GM19239 (cell line): ENCODE results near the gene PIK3C2B.

Experiments
- DNase-seq: peaks from one replicate; pipeline ENCODE4 v3.0.0; 2011; ENCODE audit warnings: low spot score; ENCODE audit not compliant: insufficient read length
- FAIRE-seq: peaks from 2 replicates; lab custom pipeline; 2011; peaks lifted over from hg19 to GRCh38; lab: Jason Lieb, UNC

PIK3C2B gene

GRCh38 chr1:204464701-204465100 lies 29.9 kb downstream of the PIK3C2B start:
- DNase-seq (no peak), FAIRE-seq (peak; percentile 83)

- no peak for DNase-seq
- FAIRE-seq = no peak
Observed at GRCh38 chr1:204464187-204464631, 30.4 kb downstream of the PIK3C2B start.

GRCh38 chr1:204463125-204464060 lies 31.2 kb downstream of the PIK3C2B start:
- no peak for DNase-seq

GRCh38 chr1:204462229-204462561 lies 32.4 kb downstream of the PIK3C2B start:
- FAIRE-seq (no peak), DNase-seq (no peak)

More at GRCh38 chr1:204463125-204464060, 31.2 kb downstream of the PIK3C2B start:
- FAIRE-seq = no peak

- FAIRE-seq = peak; percentile 66
- peak; percentile 40 for DNase-seq
Observed at GRCh38 chr1:204461331-204462228, 33.0 kb downstream of the PIK3C2B start.

GRCh38 chr1:204460346-204460745 lies 34.3 kb downstream of the PIK3C2B start:
- FAIRE-seq (no peak), DNase-seq (no peak)

- DNase-seq = no peak
- FAIRE-seq = no peak
Observed at GRCh38 chr1:204459706-204460105, 34.9 kb downstream of the PIK3C2B start.

GRCh38 chr1:204457666-204458065 lies 36.9 kb downstream of the PIK3C2B start:
- DNase-seq (no peak), FAIRE-seq (no peak)

- no peak for FAIRE-seq
- DNase-seq = no peak
Observed at GRCh38 chr1:204456826-204457442, 37.7 kb downstream of the PIK3C2B start.

- no peak for FAIRE-seq
Observed at GRCh38 chr1:204455831-204456145, 38.8 kb downstream of the PIK3C2B start.

GRCh38 chr1:204455063-204455830 lies 39.4 kb downstream of the PIK3C2B start:
- DNase-seq = no peak
- no peak for FAIRE-seq

More at GRCh38 chr1:204455831-204456145, 38.8 kb downstream of the PIK3C2B start:
- no peak for DNase-seq

- FAIRE-seq (no peak), DNase-seq (no peak)
Observed at GRCh38 chr1:204454476-204454875, 40.1 kb downstream of the PIK3C2B start.

- peak; percentile 94 for FAIRE-seq
- peak; percentile 57 for DNase-seq
Observed at GRCh38 chr1:204453141-204453772, 41.3 kb downstream of the PIK3C2B start.

- DNase-seq (no peak), FAIRE-seq (no peak)
Observed at GRCh38 chr1:204451352-204452124, 43.1 kb downstream of the PIK3C2B start.

GRCh38 chr1:204450461-204451257 lies 43.9 kb downstream of the PIK3C2B start:
- FAIRE-seq (no peak), DNase-seq (no peak)

GRCh38 chr1:204449678-204450280 lies 44.8 kb downstream of the PIK3C2B start:
- no peak for FAIRE-seq
- no peak for DNase-seq

- DNase-seq (no peak), FAIRE-seq (no peak)
Observed at GRCh38 chr1:204448991-204449677, 45.5 kb downstream of the PIK3C2B start.
